SK-N-SH treated with all-trans-retinoic acid at 6 μM for 48 hours (cell line): Measurements from ENCODE around the gene TMED1.

Source experiments
- CSDC2 ChIP-seq: fragments of 250-450 bp; sonication (Bioruptor Pico); IDR thresholded peaks from 2 replicates; pipeline ENCODE4 v1.5.0; 2020; ENCODE audit warnings: mild to moderate bottlenecking, moderate library complexity
- ESRRG ChIP-seq: fragments of 250-450 bp; sonication (Bioruptor Pico); IDR thresholded peaks from 2 replicates; pipeline ENCODE4 v1.6.1; 2021; ENCODE audit warnings: mild to moderate bottlenecking
- GLIS3 ChIP-seq: fragments of 250-450 bp; sonication (Bioruptor Pico); IDR thresholded peaks from 2 replicates; pipeline ENCODE4 v1.5.0; 2020; ENCODE audit warnings: mild to moderate bottlenecking, moderate library complexity
- TCF4 ChIP-seq: fragments of 250-450 bp; sonication (Bioruptor Pico); IDR thresholded peaks from 2 replicates; pipeline ENCODE4 v1.8.0; 2021; ENCODE audit warnings: mild to moderate bottlenecking, moderate library complexity, borderline replicate concordance
- TOX ChIP-seq: fragments of 250-450 bp; sonication (Bioruptor Pico); IDR thresholded peaks from 2 replicates; pipeline ENCODE4 v1.8.0; 2021; ENCODE audit warnings: mild to moderate bottlenecking, moderate library complexity, borderline replicate concordance
- ZC3H10 ChIP-seq: fragments of 250-450 bp; sonication (Bioruptor Pico); IDR thresholded peaks from 2 replicates; pipeline ENCODE4 v1.5.1; 2021; ENCODE audit warnings: mild to moderate bottlenecking, moderate library complexity
- ZFP30 ChIP-seq: fragments of 450-650 bp; formaldehyde crosslinking; IDR thresholded peaks from 2 replicates; pipeline ENCODE4 v1.5.0; 2022; ENCODE audit warnings: mild to moderate bottlenecking, moderate library complexity
- ZNF565 ChIP-seq: fragments of 450-650 bp; formaldehyde crosslinking; conservative IDR thresholded peaks from 2 replicates; pipeline ENCODE4 v1.5.0; 2020; ENCODE audit warnings: low read depth, mild to moderate bottlenecking, moderate library complexity
- TF ChIP-seq, protein P1 (sequence below): fragments of 250-450 bp; sonication (Bioruptor Pico); IDR thresholded peaks from 2 replicates; pipeline ENCODE4 v1.5.1; 2021; ENCODE audit warnings: mild to moderate bottlenecking, moderate library complexity

DNA sequence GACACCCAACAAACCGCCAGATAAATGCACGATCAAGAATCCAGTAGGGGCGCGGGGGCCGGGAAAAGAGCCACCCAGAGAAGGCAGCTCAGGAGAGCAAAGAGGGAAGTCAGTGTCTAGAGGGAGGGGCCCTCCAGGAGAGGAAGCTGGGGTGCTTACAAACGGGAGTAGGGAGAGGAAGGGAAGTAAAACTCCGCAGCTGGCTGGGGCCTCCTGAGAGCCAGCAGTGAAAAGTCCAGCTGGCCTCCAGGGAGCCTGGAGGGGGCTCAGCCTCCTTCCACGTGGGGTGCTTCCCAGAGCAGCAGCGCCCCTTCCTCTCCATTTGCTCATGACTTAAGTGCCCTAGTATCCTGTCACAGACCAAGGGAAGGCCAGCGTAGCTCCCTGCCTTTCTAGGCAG lies 51.8 kb downstream of the TMED1 start:
- TF ChIP-seq TOX (CRISPR knock-in tag) (no peak), TCF4 (CRISPR knock-in tag) (no peak), CSDC2 (CRISPR knock-in tag) (no peak), GLIS3 (no peak), ZC3H10 (no peak), ESRRG (CRISPR knock-in tag) (no peak), ZNF565 (no peak), ZFP30 (no peak)
- TF ChIP-seq, protein P1, sequence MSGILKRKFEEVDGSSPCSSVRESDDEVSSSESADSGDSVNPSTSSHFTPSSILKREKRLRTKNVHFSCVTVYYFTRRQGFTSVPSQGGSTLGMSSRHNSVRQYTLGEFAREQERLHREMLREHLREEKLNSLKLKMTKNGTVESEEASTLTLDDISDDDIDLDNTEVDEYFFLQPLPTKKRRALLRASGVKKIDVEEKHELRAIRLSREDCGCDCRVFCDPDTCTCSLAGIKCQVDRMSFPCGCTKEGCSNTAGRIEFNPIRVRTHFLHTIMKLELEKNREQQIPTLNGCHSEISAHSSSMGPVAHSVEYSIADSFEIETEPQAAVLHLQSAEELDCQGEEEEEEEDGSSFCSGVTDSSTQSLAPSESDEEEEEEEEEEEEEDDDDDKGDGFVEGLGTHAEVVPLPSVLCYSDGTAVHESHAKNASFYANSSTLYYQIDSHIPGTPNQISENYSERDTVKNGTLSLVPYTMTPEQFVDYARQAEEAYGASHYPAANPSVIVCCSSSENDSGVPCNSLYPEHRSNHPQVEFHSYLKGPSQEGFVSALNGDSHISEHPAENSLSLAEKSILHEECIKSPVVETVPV (CRISPR knock-in tag) = no peak
